GM21576 (cell line): ENCODE measurements around the gene ANXA6.

ENCODE experiments used
- ATAC-seq: cut with Tn5 transposase; IDR thresholded peaks from one replicate; pipeline ENCODE4 v1.9.1; 2021; ENCODE audit warnings: mild to moderate bottlenecking, moderate library complexity; ENCODE audit not compliant: unreplicated experiment

ANXA6 gene

GRCh38 chr5:151068433-151069197 is 89.0 kb downstream of the ANXA6 start:
- peak; percentile 63 for ATAC-seq

- ATAC-seq, result no peak
Observed at GRCh38 chr5:151067632-151068432, 89.7 kb downstream of the ANXA6 start.

DNA sequence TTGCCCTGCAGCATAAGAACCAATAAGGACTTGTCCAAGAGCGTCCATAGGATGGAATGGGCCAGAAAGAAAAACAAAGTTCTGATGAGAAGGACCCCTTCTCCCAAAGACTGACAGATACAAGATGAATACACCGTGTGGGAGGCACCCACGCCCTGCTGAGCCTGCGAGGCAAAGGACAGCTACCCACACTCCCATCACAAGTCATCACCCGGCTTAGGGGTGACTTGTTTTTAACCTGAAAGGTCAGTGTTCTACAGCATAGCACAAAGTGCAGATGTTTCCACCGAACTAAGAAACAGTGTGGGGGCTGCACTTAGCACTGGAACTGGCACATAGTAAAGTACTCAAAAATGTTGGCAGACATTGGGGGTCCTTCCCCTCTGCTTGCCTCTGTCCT is 90.7 kb downstream of the ANXA6 start:
- ATAC-seq, result no peak

GRCh38 chr5:151065609-151066008 is 92.0 kb downstream of the ANXA6 start:
- ATAC-seq, result no peak

DNA sequence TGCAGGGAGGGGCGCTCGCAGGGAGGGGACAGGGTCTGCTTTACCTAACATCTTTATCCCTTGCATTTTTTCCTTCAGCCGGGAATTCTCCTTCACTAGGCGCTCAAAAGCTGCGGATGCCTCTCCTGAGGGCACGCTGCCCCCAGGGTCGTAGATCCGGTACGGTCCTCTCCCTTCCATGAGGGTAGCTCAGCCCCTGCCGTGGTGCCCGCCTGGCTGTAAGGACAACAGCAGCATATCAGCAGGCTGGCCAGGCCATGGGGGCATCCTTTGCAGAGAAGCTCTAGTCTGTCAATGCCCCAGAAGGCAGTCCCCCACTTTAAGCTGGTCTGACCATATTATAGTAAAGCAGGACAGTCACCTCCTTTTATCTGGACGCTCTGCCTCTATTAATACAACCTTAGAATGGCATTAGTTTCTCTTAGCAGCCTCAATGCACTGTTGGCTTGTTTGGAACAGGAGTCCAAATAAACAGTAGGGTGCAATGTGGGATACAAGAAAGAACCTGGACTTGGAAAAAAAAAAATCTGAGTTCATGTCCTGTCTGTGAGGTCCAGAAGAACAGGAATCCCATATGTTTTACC is 92.6 kb downstream of the ANXA6 start:
- no peak for ATAC-seq

DNA sequence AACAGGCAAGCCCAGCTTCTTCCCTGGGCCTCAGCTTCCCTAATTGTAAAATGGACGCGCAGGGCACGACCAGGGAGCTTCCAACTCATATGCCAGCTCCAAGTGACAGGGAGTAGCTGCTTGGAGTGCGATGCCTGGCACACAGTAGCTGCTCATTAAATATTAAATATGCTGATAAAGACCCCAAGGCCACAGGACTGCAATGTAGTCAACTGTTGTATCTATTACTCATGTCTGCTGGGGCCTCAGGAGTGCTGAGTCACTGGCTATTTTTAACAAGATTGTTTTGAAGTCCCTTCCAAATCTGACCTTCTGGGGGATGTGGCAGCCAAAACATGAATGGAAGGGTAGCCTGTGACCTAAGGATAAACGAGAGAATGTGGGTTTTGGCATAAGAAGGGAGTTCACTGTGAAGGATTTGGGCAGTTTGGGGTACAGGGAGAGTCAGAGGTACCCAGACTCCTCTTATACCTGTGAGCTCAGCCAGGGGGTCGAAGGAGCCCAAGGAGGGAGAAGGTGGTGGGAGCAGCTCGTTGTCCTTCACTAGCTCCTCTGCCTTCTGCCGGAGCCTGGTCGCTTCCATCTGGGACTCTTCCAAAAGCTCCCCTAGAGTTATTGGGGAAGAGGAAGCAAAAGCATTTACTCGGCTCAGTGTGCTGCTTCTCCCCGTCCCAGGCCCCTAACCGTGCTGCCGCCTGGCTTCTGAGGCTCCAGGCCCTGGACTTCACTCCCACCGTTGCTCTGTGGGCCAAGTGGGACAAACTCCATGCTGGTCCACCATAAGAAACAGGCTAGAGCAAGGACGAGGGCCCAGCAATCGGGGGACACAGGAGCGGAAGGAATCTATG is 94.2 kb downstream of the ANXA6 start:
- no peak for ATAC-seq

DNA sequence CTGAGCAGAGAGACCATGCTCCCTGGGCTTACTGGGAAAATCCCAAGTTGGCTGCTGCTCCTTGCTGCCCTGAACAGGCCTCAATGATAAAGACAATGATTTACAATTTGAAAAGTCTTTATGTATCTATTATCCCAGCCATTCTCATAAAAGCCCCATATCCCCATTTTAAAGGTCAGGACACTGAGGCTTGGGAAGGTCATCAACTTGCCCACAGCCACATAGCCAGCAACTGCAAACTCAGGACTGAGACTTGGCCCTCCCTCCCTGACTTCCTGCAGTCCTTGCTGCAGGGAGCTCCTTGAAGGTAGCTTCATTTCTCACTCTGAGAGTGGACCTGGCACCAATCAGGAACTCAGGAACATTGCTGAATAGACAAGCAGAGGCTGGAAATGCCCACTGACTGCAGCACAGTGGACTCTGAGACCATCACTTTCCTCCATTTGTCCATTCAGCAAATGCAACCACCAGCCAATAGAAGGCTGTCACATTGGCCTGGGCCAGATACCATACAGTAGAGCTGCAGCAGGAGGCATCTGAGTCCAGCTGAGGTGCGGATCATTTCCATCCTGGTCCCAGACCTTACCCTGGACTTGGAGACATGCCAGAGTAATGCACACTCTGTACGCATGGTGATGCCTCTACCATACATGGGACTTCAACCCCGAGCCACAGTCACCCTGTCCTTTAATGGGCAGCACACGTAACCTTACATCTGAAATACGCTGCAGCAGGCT is 95.0 kb downstream of the ANXA6 start:
- no peak for ATAC-seq

DNA sequence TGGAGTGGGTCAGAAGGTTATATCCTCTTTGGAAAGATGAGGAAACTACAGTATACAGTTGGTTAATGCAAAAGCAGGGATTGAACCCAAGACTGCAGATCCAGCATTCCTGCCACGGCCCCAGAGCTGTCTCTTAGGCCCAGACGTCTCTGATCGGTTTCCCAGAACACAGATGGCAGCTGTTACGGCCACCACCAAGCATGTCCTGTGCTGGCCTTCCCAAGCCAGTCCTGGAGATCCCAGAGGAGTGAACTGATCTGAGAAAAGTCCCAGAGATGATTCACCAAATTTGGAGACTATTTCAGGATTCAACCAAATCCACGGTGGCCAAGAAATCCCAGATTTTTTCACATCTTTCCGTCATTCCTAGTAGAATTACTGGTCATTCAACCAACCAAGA is 96.8 kb downstream of the ANXA6 start:
- no peak for ATAC-seq

DNA sequence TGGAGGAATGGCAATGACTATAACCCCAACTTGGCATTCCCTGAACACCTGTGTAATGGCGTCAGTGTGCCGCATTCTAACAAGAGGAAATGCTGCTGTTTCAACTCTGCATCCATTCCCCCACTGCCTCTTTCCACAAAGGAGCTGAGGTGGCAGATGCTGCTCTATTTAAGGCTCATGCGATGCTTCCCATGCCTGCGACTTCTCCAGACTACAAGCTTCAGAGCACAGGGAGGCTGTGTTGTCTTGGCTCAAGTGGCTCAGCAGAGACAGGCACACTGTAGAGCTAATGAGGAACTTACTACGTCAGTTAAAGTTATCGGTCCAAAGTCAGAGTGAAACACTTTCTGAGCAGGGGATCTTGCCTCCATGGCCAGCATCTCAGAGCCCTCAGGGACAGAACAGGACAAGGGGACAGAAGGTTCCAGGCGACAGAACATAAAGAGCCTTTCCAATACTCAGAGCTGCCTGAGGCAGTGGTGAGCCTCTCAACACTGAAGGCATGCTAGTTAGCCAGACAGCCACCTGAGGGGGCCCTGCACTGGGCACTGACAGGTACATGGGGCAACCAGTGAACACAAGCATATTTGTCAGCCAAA is 98.6 kb downstream of the ANXA6 start:
- ATAC-seq, result no peak

DNA sequence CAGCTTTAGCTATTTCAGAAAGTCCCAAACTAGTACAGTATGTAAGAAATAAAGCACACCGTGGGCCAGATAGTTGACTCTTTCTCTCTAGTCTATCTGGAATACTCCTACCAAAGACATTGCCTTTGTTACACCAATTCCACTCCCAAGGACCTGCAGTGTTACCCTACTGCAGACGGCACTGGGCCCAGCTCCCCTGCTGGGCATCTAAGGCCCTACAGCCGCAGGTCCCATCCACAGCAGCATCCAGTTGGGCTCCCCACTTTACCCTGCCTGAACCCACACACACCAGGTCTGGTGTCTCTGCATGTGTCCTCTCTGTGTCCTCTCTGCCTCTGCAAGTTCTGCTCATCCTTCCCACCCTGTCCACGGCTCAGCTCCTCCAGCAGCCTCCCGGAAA is 99.3 kb downstream of the ANXA6 start:
- no peak for ATAC-seq

DNA sequence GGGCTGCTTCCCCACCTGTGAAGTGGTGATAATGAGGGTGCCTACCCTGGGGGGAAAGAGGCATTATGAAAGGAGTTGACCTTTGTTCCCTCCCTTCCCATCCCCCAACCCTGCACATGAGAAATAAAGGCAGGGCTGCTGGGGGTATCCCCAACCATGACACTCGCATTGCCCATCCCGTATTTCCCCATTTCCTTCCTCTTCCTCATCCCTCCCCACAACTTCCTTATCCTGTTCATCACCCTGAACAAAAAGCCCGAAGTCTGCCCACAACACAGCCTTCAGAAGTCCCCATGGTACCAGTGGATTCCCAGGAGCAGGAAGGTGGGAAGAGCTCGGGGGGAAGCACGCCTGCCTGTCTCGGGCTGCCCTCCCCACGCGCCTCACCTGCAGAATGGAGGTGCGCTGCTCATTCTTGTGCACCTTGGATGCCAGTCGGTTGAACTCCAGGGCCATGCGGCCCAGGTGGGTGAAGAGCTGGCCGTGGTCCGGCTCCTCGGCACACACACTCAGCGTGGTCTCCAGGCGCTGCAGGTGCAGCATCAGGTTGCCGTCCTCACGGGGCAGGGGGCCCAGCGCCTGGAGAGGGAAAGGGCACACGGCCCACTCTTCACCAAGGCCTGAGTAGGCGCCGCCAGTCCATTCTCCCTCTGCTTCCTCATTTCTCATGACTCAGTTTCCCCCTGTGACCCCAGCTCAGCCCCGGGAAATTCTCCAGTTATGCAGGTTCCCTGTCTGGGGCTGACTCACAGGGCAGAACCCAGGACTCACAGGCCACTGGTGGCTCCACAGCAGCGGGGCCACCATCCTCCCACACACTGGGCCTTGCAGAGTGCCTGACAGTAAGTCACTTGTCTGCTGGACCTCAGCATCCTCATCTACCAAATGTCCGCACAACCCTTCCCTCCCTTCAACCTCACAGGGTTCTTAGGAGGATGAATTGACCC is 100.9 kb downstream of the ANXA6 start:
- no peak for ATAC-seq

- ATAC-seq, result no peak
Observed at GRCh38 chr5:151055336-151055735, 102.2 kb downstream of the ANXA6 start.

DNA sequence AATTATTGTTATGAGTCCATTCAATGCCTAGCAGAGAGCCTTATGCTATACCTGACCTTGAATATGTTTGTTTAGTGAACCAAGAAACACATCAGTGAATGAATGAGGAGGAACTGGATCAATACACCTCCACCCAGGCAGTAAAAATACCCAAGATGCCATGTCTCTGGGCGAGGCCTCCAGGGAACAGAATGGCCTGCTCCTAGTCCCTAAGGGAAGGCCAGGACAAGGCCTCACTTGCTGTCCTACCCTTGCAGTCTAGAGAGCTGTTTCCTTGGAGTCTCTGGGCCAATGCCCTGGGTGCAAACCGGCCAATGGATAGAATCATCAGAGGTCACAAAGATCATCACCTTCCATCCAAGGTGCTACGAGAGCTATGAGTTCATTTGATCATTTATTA is 102.9 kb downstream of the ANXA6 start:
- ATAC-seq, result no peak

- ATAC-seq, result no peak
Observed at GRCh38 chr5:151053796-151054462, 103.7 kb downstream of the ANXA6 start.

DNA sequence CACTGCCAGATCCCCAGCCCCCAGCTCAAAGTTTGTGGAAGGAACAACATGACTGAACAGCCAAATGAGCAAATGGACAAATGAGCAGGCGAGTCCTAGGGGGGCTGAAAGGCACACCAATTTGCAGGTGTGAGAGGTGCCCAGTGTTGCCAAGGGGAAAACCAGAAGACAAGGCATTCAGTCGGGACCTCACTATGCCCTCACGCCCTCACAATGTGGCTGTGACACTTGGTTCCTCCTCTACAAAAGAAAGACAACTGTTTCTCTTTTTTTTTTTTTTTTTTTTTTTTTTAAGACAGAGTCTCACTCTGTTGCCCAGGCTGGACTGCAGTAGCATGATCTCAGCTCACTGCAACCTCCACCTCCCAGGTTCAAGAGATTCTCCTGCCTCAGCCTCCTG is 104.7 kb downstream of the ANXA6 start:
- ATAC-seq, result no peak

- peak; percentile 5 for ATAC-seq
Observed at GRCh38 chr5:151051931-151052608, 105.5 kb downstream of the ANXA6 start.

DNA sequence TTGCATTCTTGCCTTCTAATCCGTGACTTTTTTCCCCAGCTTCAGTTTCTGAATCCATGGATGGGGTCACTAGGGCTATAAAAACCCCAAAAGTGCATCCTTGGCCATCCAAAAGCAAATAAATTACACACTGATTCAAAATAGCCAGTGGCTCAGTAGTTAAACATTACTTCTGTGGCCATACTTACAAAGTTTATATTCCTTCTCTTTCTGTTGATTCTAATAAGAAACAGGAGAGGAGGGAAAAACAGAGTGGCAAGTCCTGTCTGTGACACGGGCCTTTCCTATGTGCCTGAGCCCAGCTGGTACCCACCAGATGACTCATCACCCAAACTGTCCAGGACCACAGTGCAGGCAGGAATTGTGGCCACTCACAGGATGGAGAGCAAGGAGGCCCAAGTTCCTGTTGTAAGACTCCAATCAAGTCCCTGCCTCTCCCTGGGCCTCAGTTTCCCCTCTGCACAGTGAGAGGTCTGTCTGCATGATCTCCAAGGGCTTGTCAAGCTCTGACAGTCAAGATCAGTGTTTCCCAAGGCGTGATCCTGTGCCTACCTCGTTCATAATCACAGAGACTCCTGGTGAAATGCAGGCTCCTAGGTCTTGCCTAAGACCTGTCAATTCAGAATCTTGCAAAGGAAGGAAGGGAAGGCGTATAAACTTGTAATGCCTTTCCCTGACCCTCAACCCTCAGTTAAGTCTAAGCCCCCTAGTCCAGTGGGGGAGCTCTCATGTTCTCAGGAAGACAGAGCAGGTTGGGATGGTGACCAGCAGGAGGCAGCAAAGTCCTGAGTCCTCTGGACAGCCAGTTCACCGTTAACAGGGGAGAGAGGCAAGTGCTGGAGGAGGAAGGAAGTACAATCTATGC is 106.3 kb downstream of the ANXA6 start:
- ATAC-seq, result peak; percentile 67
